Endothelial cell of umbilical vein (primary cell): ENCODE data around the gene KTN1.

Experiments used
- CTCF ChIP-seq, 2 donors: IDR thresholded peaks; 1 replicate in 1 of 2; 2 replicates in 1 of 2; pipeline ENCODE4 v1.5.1; 2011; ENCODE audit warnings: low read length in 2 of 2, mild to moderate bottlenecking in 2 of 2, moderate library complexity in 2 of 2, control low read depth in 1 of 2, inconsistent platforms in 1 of 2, low read depth in 1 of 2; ENCODE audit not compliant: insufficient read depth in 1 of 2; ENCODE audit errors: extremely low read depth in 1 of 2
- EZH2 ChIP-seq: IDR thresholded peaks from 2 replicates; pipeline ENCODE4 v1.6.1; 2012; ENCODE audit warnings: borderline replicate concordance, low read depth, mild to moderate bottlenecking, moderate library complexity, low read length, inconsistent platforms; ENCODE audit not compliant: severe bottlenecking
- GATA2 ChIP-seq: IDR thresholded peaks from 2 replicates; pipeline ENCODE4 v1.7.0; 2011; ENCODE audit warnings: low read depth, mild to moderate bottlenecking, moderate library complexity, mixed read lengths, low read length; ENCODE audit not compliant: insufficient read length, insufficient read depth
- POLR2A ChIP-seq: IDR thresholded peaks from 2 replicates; pipeline ENCODE4 v1.6.1; 2012; ENCODE audit warnings: low read depth, mild to moderate bottlenecking, control low read depth, low read length
- POLR2AphosphoS5 ChIP-seq: IDR thresholded peaks from 2 replicates; pipeline ENCODE4 v1.6.1; 2012; ENCODE audit warnings: low read depth, mild to moderate bottlenecking, control low read depth, low read length, moderate library complexity; ENCODE audit not compliant: insufficient read depth
- TF ChIP-seq, protein P1 (sequence below): IDR thresholded peaks from 2 replicates; pipeline ENCODE4 v1.6.1; 2011; ENCODE audit not compliant: insufficient read depth, insufficient read length

- TF ChIP-seq CTCF (IDR thresholded peaks at IDR 0.05; ENCODE audit: extremely low read depth in 1 of 2, insufficient read depth in 1 of 2, low read depth in 1 of 2, low read length in 2 of 2) (peak in 1 of 2 donors; percentile 11), EZH2 (no peak), POLR2A (no peak), POLR2AphosphoS5 (no peak), GATA2 (no peak)
- TF ChIP-seq, protein P1, sequence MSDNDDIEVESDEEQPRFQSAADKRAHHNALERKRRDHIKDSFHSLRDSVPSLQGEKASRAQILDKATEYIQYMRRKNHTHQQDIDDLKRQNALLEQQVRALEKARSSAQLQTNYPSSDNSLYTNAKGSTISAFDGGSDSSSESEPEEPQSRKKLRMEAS = no peak
Measured at GRCh38 chr14:55532645-55533344, 47.2 kb upstream of the KTN1 start.
